PC-3 (cell line): ENCODE results near the gene SEMA4B. TPM values are rescaled to one million over a fixed set of nuclear protein-coding genes. Genes with fewer than 3 reads are reported as not detected.

Experiments
- ATAC-seq: fragments of 200-7000 bp; cut with Tn5 transposase; 2 replicates; pipeline ENCODE4 v1.9.1; 2020; ENCODE audit warnings: mild to moderate bottlenecking, moderate library complexity
- BruUV-seq: library from RNA; stranded (reverse); fragments of 400-500 nt; replicated peaks from 2 replicates; lab custom pipeline; 2021; lab: Mats Ljungman, UMichigan
- CTCF ChIA-PET: fragments of 300-600 bp; sonication (Branson Sonifier 250); formaldehyde crosslinking; loops from one replicate; lab custom pipeline; 2022; ENCODE audit warnings: antibody characterized with exemption; lab: Charles Lee
- POLR2A ChIA-PET: fragments of 300-600 bp; sonication (Branson Sonifier 250); formaldehyde crosslinking; loops from one replicate; lab custom pipeline; 2022; ENCODE audit warnings: antibody characterized with exemption; ENCODE audit not compliant: unreplicated experiment; lab: Charles Lee
- DNase-seq: peaks from one replicate; pipeline ENCODE4 v3.0.0-alpha.2; 2015
- H2AFZ ChIP-seq: fragments of 300-600 bp; sonication (generic); 2 replicates; pipeline ENCODE4 v1.6.0; 2016; ENCODE audit warnings: antibody characterized with exemption, low read length
- H3F3A ChIP-seq: fragments of 300-600 bp; sonication (generic); one replicate; pipeline ENCODE4 v1.6.0; 2017; ENCODE audit warnings: antibody characterized with exemption, low read length, control low read depth, mild to moderate bottlenecking; ENCODE audit not compliant: unreplicated experiment
- H3K27ac ChIP-seq: fragments of 300-600 bp; sonication (generic); 2 replicates; pipeline ENCODE4 v1.5.1; 2016; ENCODE audit warnings: mild to moderate bottlenecking, low read length
- H3K27me3 ChIP-seq: fragments of 300-600 bp; sonication (generic); 2 replicates; pipeline ENCODE4 v1.6.1; 2016; ENCODE audit warnings: low read length, mixed read lengths
- H3K36me3 ChIP-seq: fragments of 300-600 bp; sonication (generic); 2 replicates; pipeline ENCODE4 v1.6.1; 2016; ENCODE audit warnings: low read depth, mixed run types, low read length, mixed read lengths
- H3K4me1 ChIP-seq: fragments of 300-600 bp; sonication (generic); 2 replicates; pipeline ENCODE4 v1.5.1; 2016; ENCODE audit warnings: low read length; ENCODE audit not compliant: insufficient read depth
- H3K4me2 ChIP-seq: fragments of 300-600 bp; sonication (generic); 2 replicates; pipeline ENCODE4 v1.6.0; 2016; ENCODE audit warnings: low read length
- H3K4me3 ChIP-seq: fragments of 300-600 bp; sonication (generic); 2 replicates; pipeline ENCODE4 v1.5.1; 2016; ENCODE audit warnings: mild to moderate bottlenecking, low read length, mixed read lengths
- H3K79me2 ChIP-seq: fragments of 300-600 bp; sonication (generic); 2 replicates; pipeline ENCODE4 v1.6.1; 2017; ENCODE audit warnings: low read length, mixed read lengths
- H3K9ac ChIP-seq: fragments of 300-600 bp; sonication (generic); 2 replicates; pipeline ENCODE4 v1.6.0; 2016; ENCODE audit warnings: mild to moderate bottlenecking, low read length
- H3K9me2 ChIP-seq: fragments of 300-600 bp; sonication (generic); replicated peaks from 2 replicates; pipeline ENCODE4 v1.6.1; 2016; ENCODE audit warnings: mixed run types, low read length, mixed read lengths
- H3K9me3 ChIP-seq: fragments of 300-600 bp; sonication (generic); 2 replicates; pipeline ENCODE4 v1.6.1; 2016; ENCODE audit warnings: low read length, mixed read lengths
- H4K20me1 ChIP-seq: fragments of 300-600 bp; sonication (generic); 2 replicates; pipeline ENCODE4 v1.6.1; 2016; ENCODE audit warnings: low read length, mixed read lengths
- EZH2 ChIP-seq: fragments of 300-600 bp; sonication (generic); IDR thresholded peaks from one replicate; pipeline ENCODE4 v1.6.1; 2017; ENCODE audit warnings: antibody characterized with exemption, mild to moderate bottlenecking, low read length; ENCODE audit not compliant: unreplicated experiment
- EZH2phosphoT487 ChIP-seq: fragments of 300-600 bp; sonication (generic); IDR thresholded peaks from 2 replicates; pipeline ENCODE4 v1.6.1; 2018; ENCODE audit warnings: mild to moderate bottlenecking, antibody characterized with exemption, low read length, borderline replicate concordance
- intact Hi-C: fragments of 100-400 bp; cut with micrococcal nuclease; formaldehyde crosslinking; loops from 2 replicates; pipeline ENCODE4 v1.9.0; 2023
- total RNA-seq: library from RNA; depleted of rRNA; stranded (reverse); fragments of >200 nt; gene quantifications from 2 replicates; pipeline ENCODE4 v1.2.3, GENCODE V29; 2014
- TF ChIP-seq, protein P1 (sequence below): fragments of 300-600 bp; sonication (generic); conservative IDR thresholded peaks from 2 replicates; pipeline ENCODE4 v1.5.1; 2017; ENCODE audit warnings: antibody characterized with exemption, low read depth, mild to moderate bottlenecking, low read length

Gene SEMA4B
- total RNA-seq, 1 experiment from 2014 or later: 114 TPM

DNA sequence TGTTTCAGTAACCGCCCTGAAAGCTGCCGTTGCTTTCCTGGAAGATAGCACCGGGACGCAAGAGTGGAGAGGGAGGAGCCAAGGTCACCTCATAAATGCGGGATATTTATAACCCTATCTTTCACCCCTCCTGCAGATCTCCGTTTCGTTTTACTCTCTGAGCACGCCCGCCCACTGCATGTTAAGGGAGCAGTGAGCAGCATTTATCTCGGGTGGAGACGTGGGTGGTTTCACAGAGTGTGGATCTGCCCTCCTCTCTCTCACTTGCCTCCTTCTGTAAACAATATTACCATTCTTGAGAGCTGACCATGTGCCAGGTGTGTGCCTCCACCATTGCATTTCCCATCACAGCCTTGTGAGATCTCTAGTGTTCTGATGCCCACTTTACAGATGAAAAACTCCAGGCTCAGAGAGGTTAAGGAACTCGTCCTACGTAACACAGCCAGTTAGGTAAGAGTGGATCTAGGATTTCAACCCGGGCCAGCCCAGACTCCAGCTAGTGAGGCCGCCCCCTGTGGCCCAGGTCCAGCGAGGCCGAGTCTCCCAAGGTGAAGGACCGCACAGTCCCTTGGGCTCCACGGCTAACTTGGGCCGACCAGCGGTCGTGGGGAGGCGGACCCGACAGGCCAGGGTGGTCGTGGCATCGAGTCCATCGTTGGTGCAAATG, 16.9 kb upstream of the SEMA4B start:
- peaks cover 19% of the 10 kb centered on the region for H3K4me1 ChIP-seq
- H3K9me3 ChIP-seq: no peaks in the 10 kb centered on the region
- H3K27me3 ChIP-seq: no peaks in the 10 kb centered on the region
- no peaks in the 10 kb centered on the region for H4K20me1 ChIP-seq
- H2AFZ ChIP-seq: peak overlapping the region; percentile 82
- H3K4me3 ChIP-seq: peak overlapping the region; percentile 83
- TF ChIP-seq EZH2: no peak
- TF ChIP-seq, protein P1, sequence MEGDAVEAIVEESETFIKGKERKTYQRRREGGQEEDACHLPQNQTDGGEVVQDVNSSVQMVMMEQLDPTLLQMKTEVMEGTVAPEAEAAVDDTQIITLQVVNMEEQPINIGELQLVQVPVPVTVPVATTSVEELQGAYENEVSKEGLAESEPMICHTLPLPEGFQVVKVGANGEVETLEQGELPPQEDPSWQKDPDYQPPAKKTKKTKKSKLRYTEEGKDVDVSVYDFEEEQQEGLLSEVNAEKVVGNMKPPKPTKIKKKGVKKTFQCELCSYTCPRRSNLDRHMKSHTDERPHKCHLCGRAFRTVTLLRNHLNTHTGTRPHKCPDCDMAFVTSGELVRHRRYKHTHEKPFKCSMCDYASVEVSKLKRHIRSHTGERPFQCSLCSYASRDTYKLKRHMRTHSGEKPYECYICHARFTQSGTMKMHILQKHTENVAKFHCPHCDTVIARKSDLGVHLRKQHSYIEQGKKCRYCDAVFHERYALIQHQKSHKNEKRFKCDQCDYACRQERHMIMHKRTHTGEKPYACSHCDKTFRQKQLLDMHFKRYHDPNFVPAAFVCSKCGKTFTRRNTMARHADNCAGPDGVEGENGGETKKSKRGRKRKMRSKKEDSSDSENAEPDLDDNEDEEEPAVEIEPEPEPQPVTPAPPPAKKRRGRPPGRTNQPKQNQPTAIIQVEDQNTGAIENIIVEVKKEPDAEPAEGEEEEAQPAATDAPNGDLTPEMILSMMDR: no peak
- no peak for TF ChIP-seq EZH2phosphoT487
- peak overlapping the region; percentile 95 for H3K27ac ChIP-seq
- peak; percentile 81 for DNase-seq
- H3F3A ChIP-seq: no peaks in the 10 kb centered on the region
- ChIA-PET CTCF (interaction anchor here (0.5 to 0.6 kb wide), 2 partner anchors 8 to 30 kb away, joined by 4 to 5 read pairs; no protein-coding TSS in a partner anchor), POLR2A (interaction anchor here (0.6 kb wide), 1 partner anchor 17 kb away, joined by 3 read pairs; no protein-coding TSS in a partner anchor)
- intact Hi-C loops: loop anchor here (1.0 to 2.0 kb wide), 2 partner anchors 17 to 18 kb away; partner anchors contain the start of gene SEMA4B
- no TSS peak for BruUV-seq
- H3K4me2 ChIP-seq: peak overlapping the region; percentile 88
- H3K9ac ChIP-seq: peak overlapping the region; percentile 82
- peaks cover 14% of the 10 kb centered on the region for H3K79me2 ChIP-seq
- no peaks in the 10 kb centered on the region for H3K9me2 ChIP-seq
- H3K36me3 ChIP-seq: no peaks in the 10 kb centered on the region
- peak; percentile 73 for ATAC-seq

DNA sequence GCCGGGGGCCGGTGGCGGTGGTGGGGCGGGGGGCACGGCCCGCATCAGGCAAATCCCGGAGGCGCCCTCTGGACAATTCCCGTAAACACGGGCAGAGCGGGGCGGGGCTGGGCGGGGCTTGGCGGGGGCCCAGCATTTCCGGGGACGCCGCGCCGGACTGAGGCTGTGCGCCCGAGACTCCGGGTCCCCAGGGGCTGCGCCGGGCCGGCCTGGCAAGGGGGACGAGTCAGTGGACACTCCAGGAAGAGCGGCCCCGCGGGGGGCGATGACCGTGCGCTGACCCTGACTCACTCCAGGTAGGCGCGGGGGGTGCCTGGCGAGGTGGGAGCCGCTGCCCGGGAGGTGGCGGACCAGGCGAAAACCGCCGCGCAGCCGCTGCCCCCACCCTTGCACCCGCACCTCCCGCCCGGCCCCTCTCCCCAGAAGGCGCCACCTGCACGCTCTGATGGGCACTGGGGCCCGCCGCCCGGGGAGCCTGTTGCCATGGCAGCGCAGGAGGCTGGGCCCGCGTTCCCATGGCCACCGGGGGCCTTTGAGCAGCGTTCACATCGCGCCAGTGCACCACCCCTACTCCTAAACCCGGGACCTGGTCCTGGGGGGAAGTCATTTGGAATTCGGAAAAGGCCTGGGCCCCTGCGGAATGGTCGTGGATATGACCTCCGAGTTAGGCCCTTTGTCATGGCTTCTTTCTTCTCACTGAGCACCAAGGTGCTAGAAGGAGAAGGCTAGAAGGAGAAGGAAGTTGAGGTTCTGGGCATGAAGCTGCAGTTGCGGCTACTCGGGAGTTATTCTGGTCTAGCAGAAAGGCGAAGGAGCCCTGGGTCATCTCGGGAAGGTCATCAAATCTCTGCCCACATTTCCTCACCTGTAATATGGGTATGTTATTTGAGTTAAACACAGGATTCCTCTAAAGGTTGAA, 16.1 kb upstream of the SEMA4B start:
- Histone ChIP-seq H3K9me2 (no peaks in the 10 kb centered on the region), H3K4me1 (peaks cover 19% of the 10 kb centered on the region), H3K79me2 (peaks cover 14% of the 10 kb centered on the region), H3K36me3 (no peaks in the 10 kb centered on the region), H3K9me3 (no peaks in the 10 kb centered on the region), H4K20me1 (no peaks in the 10 kb centered on the region), H2AFZ (peak overlapping the region; percentile 82), H3K27me3 (no peaks in the 10 kb centered on the region), H3K4me3 (peak overlapping the region; percentile 83), H3K27ac (peak overlapping the region; percentile 95), H3K4me2 (peak overlapping the region; percentile 88), H3F3A (no peaks in the 10 kb centered on the region), H3K9ac (peak overlapping the region; percentile 82)
- intact Hi-C loops: loop anchor here (1.0 to 2.0 kb wide), 2 partner anchors 16 to 19 kb away; partner anchors contain the start of gene SEMA4B
- ATAC-seq: peak; percentile 69
- DNase-seq: peak; percentile 65
- POLR2A ChIA-PET: no interaction called here
- CTCF ChIA-PET: interaction anchor here (0.5 to 0.6 kb wide), 2 partner anchors 7 to 30 kb away, joined by 4 to 5 read pairs; no protein-coding TSS in a partner anchor
- TSS peak; percentile 51 for BruUV-seq
- TF ChIP-seq EZH2: no peak
- TF ChIP-seq, protein P1: no peak
- TF ChIP-seq EZH2phosphoT487: no peak
